Effector CD4-positive, alpha-beta T cell (primary cell): ENCODE measurements around the gene CRYGB.
"Not testable (repeated sequence)": the region's sequence is repeated elsewhere in the genome, so short reads cannot be mapped to it uniquely, and the experiment has no call there.

Source experiments
- DNase-seq: peaks from one replicate; pipeline ENCODE4 v3.0.0-alpha.2; 2020

CRYGB gene

DNA sequence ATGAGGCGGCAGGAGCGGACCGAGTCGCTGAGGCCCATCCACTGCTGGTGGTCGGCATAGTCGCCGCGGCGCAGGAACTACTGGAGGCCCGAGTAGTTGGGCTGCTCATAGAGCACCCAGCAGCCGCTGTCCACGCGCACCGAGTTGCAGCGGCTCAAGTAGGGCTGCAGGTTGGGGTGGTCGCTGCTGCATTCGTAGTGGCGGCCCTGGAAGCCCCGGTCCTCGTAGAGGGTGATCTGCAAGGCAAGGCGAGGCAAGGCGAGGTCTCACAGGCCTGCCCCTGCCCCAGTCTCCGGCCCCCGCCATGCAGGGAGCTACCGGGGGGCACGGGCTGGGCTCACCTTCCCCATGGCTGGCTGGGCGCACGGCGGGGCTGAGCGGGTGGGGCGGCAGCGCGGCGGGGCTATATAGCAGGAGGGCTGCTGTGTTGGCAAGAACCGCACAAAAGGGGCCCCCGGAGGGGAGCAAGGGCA, 33.6 kb downstream of the CRYGB start:
- not testable (repeated sequence) for DNase-seq

DNA sequence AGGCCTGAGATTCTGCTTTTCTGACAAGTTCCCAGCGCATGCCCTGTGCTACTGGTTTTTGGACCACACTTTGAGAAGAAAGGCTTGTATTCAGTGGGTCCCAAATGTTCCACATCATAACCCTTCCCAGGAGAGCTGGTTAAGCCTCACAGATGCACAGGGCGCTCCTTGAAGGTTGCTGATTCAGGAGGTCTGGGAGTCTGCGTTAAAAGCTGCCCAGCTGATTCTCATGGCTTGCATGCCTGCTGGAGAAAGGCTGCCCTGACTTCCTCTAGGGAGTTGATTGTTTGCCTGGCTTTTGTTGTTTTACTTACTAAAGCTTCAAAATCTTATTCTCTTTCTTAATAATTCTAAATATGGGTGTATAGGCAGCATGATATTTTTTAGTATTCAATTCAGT, 42.3 kb downstream of the CRYGB start:
- DNase-seq = no peak

- no peak for DNase-seq
These were observed 44.0 kb downstream of the CRYGB start for GRCh38 chr2:208101716-208102631.

- DNase-seq = no peak
These were observed 46.1 kb downstream of the CRYGB start for GRCh38 chr2:208099682-208100470.

GRCh38 chr2:208098701-208099100, 47.3 kb downstream of the CRYGB start:
- DNase-seq = not testable (repeated sequence)

- no peak for DNase-seq
These were observed 47.7 kb downstream of the CRYGB start for GRCh38 chr2:208098267-208098666.

- no peak for DNase-seq
These were observed 48.2 kb downstream of the CRYGB start for GRCh38 chr2:208097801-208098200.

- no peak for DNase-seq
These were observed 48.6 kb downstream of the CRYGB start for GRCh38 chr2:208097313-208097712.

GRCh38 chr2:208096080-208096479, 49.9 kb downstream of the CRYGB start:
- no peak for DNase-seq

- no peak for DNase-seq
These were observed 52.8 kb downstream of the CRYGB start for GRCh38 chr2:208093128-208093527.
